HepG2 (cell line): ENCODE results near the gene HK2. TPM values are rescaled to one million over a fixed set of nuclear protein-coding genes. Genes with fewer than 3 reads are reported as not detected.

Source experiments
- ARID5B ChIP-seq: IDR thresholded peaks from 2 replicates; pipeline ENCODE4 v1.4.0; 2020; ENCODE audit warnings: mild to moderate bottlenecking, missing genetic modification reagents
- CBX5 ChIP-seq: sonication (generic); formaldehyde crosslinking; IDR thresholded peaks from 2 replicates; pipeline ENCODE4 v1.4.0; 2020; ENCODE audit warnings: missing genetic modification reagents, borderline replicate concordance
- CENPBD1 ChIP-seq: sonication (generic); formaldehyde crosslinking; IDR thresholded peaks from 2 replicates; pipeline ENCODE4 v1.8.0; 2022; ENCODE audit warnings: missing genetic modification reagents, low read depth, mild to moderate bottlenecking, borderline replicate concordance
- CHCHD3 ChIP-seq: sonication (generic); formaldehyde crosslinking; IDR thresholded peaks from 2 replicates; pipeline ENCODE4 v1.8.0; 2022; ENCODE audit warnings: mild to moderate bottlenecking, missing genetic modification reagents, moderate library complexity
- HDAC1 ChIP-seq: sonication (generic); formaldehyde crosslinking; IDR thresholded peaks from 2 replicates; pipeline ENCODE4 v1.5.1; 2020; ENCODE audit warnings: mild to moderate bottlenecking, missing genetic modification reagents
- NFAT5 ChIP-seq: sonication (generic); formaldehyde crosslinking; IDR thresholded peaks from 2 replicates; pipeline ENCODE4 v1.4.0; 2020; ENCODE audit warnings: missing genetic modification reagents
- POLR2G ChIP-seq: fragments of 200-400 bp; formaldehyde crosslinking; IDR thresholded peaks from 2 replicates; pipeline ENCODE4 v1.6.1; 2018; ENCODE audit warnings: mild to moderate bottlenecking, low read depth, low read length, moderate library complexity
- TBX2 ChIP-seq: sonication (generic); formaldehyde crosslinking; IDR thresholded peaks from 2 replicates; pipeline ENCODE4 v1.5.0; 2020; ENCODE audit warnings: missing genetic modification reagents, mild to moderate bottlenecking, borderline replicate concordance
- UBTF ChIP-seq: sonication (generic); formaldehyde crosslinking; IDR thresholded peaks from 2 replicates; pipeline ENCODE4 v1.4.0; 2020; ENCODE audit warnings: mild to moderate bottlenecking, missing genetic modification reagents
- ZMAT3 ChIP-seq: sonication (generic); formaldehyde crosslinking; conservative IDR thresholded peaks from 2 replicates; pipeline ENCODE4 v1.7.0; 2021; ENCODE audit warnings: missing genetic modification reagents
- ZNF264 ChIP-seq: sonication (generic); formaldehyde crosslinking; IDR thresholded peaks from 2 replicates; pipeline ENCODE4 v1.4.0; 2020; ENCODE audit warnings: missing genetic modification reagents
- ZNF33B ChIP-seq: sonication (generic); formaldehyde crosslinking; IDR thresholded peaks from 2 replicates; pipeline ENCODE4 v1.5.1; 2020; ENCODE audit warnings: mild to moderate bottlenecking, missing genetic modification reagents
- ZNF550 ChIP-seq: sonication (generic); formaldehyde crosslinking; IDR thresholded peaks from 2 replicates; pipeline ENCODE4 v1.4.0; 2020; ENCODE audit warnings: mild to moderate bottlenecking, missing genetic modification reagents, borderline replicate concordance
- ZNF704 ChIP-seq: sonication (generic); formaldehyde crosslinking; IDR thresholded peaks from 2 replicates; pipeline ENCODE4 v1.8.1; 2023; ENCODE audit warnings: mild to moderate bottlenecking, inconsistent platforms, moderate library complexity, missing genetic modification reagents, borderline replicate concordance
- polyA plus RNA-seq, 8 experiments: library from polyadenylated mRNA; depleted of rRNA in 3 of 8; stranded (reverse) in 7 of 8; unstranded in 1 of 8; fragments of >200 nt; fragmentation: Illumina TruSeq in 4 of 8; extraction: Trizol in 4 of 8; gene quantifications; 2 replicates each; pipeline versions ENCODE4 v1.2.1 to v1.2.3, GENCODE V29; 2011 to 2016; ENCODE audit warnings: low read depth in 4 of 8, missing spikeins in 1 of 8, mixed read lengths in 1 of 8; ENCODE audit not compliant: insufficient read depth in 1 of 8
- total RNA-seq, 5 experiments: library from RNA; depleted of rRNA; stranded (reverse); fragments of >200 nt; fragmentation: Illumina TruSeq; extraction: Trizol; gene quantifications; 2 replicates each; pipeline ENCODE4 v1.2.3, GENCODE V29; 2016; ENCODE audit warnings: low read depth in 1 of 5

The HK2 gene
- total and polyA plus RNA-seq, 2 of the 13 experiments (the other 11 are each of a cell fraction or from before 2014, with no cell fraction given): 13.2 to 101 TPM

GRCh38 chr2:74864728-74865722 lies 31.1 kb downstream of the HK2 start (continued):
- peak; percentile 91 for TF ChIP-seq ZNF264 (CRISPR knock-in tag)
- TF ChIP-seq POLR2G: no peak
- no peak for TF ChIP-seq ZNF550 (CRISPR knock-in tag)
- TF ChIP-seq CHCHD3 (CRISPR knock-in tag): no peak
- no peak for TF ChIP-seq ARID5B
- no peak for TF ChIP-seq ZNF704 (CRISPR knock-in tag)
- TF ChIP-seq HDAC1 (CRISPR knock-in tag): no peak
- TF ChIP-seq ZMAT3 (CRISPR knock-in tag): no peak
- TF ChIP-seq CBX5: no peak
- TF ChIP-seq TBX2 (CRISPR knock-in tag): no peak
- no peak for TF ChIP-seq NFAT5 (CRISPR knock-in tag)
- TF ChIP-seq CENPBD1 (CRISPR knock-in tag): no peak
- no peak for TF ChIP-seq UBTF (CRISPR knock-in tag)
- TF ChIP-seq ZNF33B (CRISPR knock-in tag): no peak
